Activated CD8-positive, alpha-beta T cell treated with anti-CD3 and anti-CD28 coated beads, Interleukin-2, amount 10 ng/mL, durations not matched to agents 7 days and 5 days (primary cell): ENCODE results near the gene IQSEC2. TPM values are rescaled to one million over a fixed set of nuclear protein-coding genes. Genes with fewer than 3 reads are reported as not detected.
A peak's percentile ranks its signal among the peaks of the same experiment; 100 is the strongest.

Source experiments
- ATAC-seq: fragments of 150-1000 bp; cut with Tn5 transposase; one replicate; pipeline ENCODE4 v1.10.0; 2021; ENCODE audit warnings: moderate library complexity
- CTCF ChIA-PET: fragments of 350-600 bp; sonication (Branson Sonifier 250); formaldehyde crosslinking; loops from one replicate; lab custom pipeline; 2021; ENCODE audit warnings: antibody characterized with exemption; lab: Charles Lee
- POLR2A ChIA-PET: fragments of 350-600 bp; sonication (Branson Sonifier 250); formaldehyde crosslinking; loops from one replicate; lab custom pipeline; 2021; ENCODE audit warnings: antibody characterized with exemption; lab: Charles Lee
- DNase-seq: peaks from one replicate; pipeline ENCODE4 v3.0.0-alpha.2; 2020
- H3K27ac Mint-ChIP-seq: one replicate; pipeline ENCODE4 v1.8.0; 2021; ENCODE audit warnings: mild to moderate bottlenecking, mixed read lengths
- H3K27me3 Mint-ChIP-seq: one replicate; pipeline ENCODE4 v1.8.0; 2021; ENCODE audit warnings: low read depth, mixed read lengths
- H3K36me3 Mint-ChIP-seq: one replicate; pipeline ENCODE4 v1.8.0; 2021; ENCODE audit warnings: low read depth, mixed read lengths
- H3K4me1 Mint-ChIP-seq: one replicate; pipeline ENCODE4 v1.8.0; 2021; ENCODE audit warnings: low read depth, mixed read lengths
- H3K4me3 Mint-ChIP-seq: one replicate; pipeline ENCODE4 v1.8.0; 2021; ENCODE audit warnings: mild to moderate bottlenecking, mixed read lengths
- H3K9me3 Mint-ChIP-seq: one replicate; pipeline ENCODE4 v1.8.0; 2022; ENCODE audit warnings: mixed read lengths; ENCODE audit not compliant: insufficient read depth
- total RNA-seq, 2 experiments: library from RNA; stranded (reverse); gene quantifications; one replicate each; pipeline ENCODE4 v1.2.3, GENCODE V29; 2021

The IQSEC2 gene
- total RNA-seq, 2 experiments from 2014 or later, result not detected

GRCh38 chrX:53281963-53282695 is 745 bp upstream of the IQSEC2 start:
- no peaks in the 10 kb centered on the region for H3K9me3 Mint-ChIP-seq
- POLR2A ChIA-PET, result no interaction called here
- CTCF ChIA-PET, result interaction anchor here (1.5 to 2.8 kb wide), 2 partner anchors 165 to 200 kb away, joined by 3 to 11 read pairs; no protein-coding TSS in a partner anchor
- no peaks in the 10 kb centered on the region for H3K36me3 Mint-ChIP-seq
- ATAC-seq, result no peak
- H3K27ac Mint-ChIP-seq, result no peak overlapping the region
- no peaks in the 10 kb centered on the region for H3K27me3 Mint-ChIP-seq
- DNase-seq, result no peak
- H3K4me1 Mint-ChIP-seq, result peaks cover 25% of the 10 kb centered on the region
- H3K4me3 Mint-ChIP-seq, result no peak overlapping the region

DNA sequence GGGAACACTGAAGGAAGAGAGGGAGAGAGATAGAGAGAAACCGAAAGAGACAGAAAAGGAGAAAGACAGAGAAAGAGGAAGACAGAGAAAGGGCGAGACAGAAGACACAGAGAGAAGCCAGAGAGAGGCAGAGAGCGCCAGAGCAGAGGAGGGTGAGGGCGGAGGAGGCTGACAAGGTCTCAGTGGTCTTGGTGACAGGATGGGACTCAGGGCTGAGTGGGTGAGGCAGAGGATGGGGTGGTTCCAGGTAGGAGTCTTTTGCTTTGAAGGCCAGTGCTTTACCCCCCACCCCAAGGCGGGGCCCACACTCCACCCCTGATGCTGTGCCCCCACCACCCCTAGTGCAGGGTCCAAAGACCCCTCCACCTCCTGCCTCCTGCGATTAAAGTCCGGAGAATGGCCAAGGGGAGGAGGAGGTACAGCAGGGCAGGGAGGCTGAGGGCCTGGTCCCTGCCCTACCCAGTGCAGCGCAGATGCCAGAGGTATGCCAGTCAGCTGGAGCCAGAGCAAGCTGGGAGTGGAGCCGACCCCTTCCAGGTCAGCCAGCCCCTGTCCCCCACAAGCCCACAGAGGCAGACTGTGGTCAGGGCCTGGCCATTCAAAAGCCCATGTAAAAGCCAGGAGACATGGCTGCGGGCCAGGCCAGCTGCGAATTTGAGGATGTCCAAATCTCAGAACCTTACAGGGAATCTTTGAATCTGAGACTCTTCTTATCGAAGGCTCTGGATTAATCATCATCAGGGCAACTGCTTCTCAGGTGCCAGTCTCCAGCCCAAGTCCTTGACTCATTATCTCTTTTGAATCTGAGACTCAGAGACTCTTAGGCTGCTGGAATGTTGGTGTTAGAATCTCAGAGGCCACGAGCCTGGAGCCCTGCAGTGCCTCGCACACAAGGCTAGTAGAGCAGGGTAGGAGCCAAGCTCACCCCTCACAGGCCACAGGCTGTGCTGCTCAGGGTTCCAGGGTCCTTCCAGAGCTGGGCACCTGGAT is 758 bp downstream of the IQSEC2 start:
- Mint-ChIP-seq H3K27me3 (no peaks in the 10 kb centered on the region), H3K9me3 (no peaks in the 10 kb centered on the region), H3K27ac (peak overlapping the region; percentile 53), H3K4me1 (peaks cover 18% of the 10 kb centered on the region), H3K36me3 (no peaks in the 10 kb centered on the region), H3K4me3 (no peak overlapping the region)
- DNase-seq (no peak), ATAC-seq (no peak)
- POLR2A ChIA-PET, result no interaction called here
- CTCF ChIA-PET, result no interaction called here

GRCh38 chrX:53279296-53280237 is 1.8 kb downstream of the IQSEC2 start:
- no peak for ATAC-seq
- POLR2A ChIA-PET, result no interaction called here
- Mint-ChIP-seq H3K9me3 (no peaks in the 10 kb centered on the region), H3K4me1 (peaks cover 8% of the 10 kb centered on the region), H3K27ac (peak overlapping the region; percentile 53), H3K36me3 (no peaks in the 10 kb centered on the region), H3K27me3 (peaks cover 2% of the 10 kb centered on the region), H3K4me3 (peak overlapping the region; percentile 31)
- CTCF ChIA-PET, result no interaction called here
- DNase-seq, result peak; percentile 32

DNA sequence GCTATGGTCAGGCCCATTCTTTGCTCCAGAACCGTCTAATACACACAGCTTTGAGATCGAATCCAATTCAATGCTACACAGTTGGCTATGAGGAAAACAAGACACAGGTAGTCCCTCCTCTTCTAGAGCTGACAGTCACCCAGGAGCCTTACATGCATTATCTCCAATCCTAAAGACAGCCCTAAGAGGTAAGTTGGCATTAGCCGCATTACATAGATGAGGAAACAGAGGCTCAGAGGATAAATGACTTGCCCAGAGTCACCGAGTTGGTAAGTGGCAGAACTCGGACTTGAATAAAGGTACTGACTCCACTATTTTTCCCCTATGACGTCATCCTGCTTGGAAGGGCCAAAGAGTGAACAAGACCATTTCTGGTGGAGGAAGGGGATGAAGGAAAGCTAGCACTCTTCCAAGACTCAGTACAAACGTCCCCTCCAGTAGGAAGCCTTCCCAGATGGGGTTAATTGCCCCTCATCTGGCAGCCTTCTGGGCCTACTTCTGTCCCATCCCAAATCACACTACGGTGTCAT is 8.5 kb downstream of the IQSEC2 start:
- no peaks in the 10 kb centered on the region for H3K4me1 Mint-ChIP-seq
- H3K27me3 Mint-ChIP-seq, result peaks cover 2% of the 10 kb centered on the region
- H3K36me3 Mint-ChIP-seq, result no peaks in the 10 kb centered on the region
- DNase-seq (no peak), ATAC-seq (no peak)
- ChIA-PET CTCF (no interaction called here), POLR2A (interaction anchor here (0.7 kb wide), 1 partner anchor 269 kb away, joined by 3 read pairs; no protein-coding TSS in a partner anchor)
- H3K9me3 Mint-ChIP-seq, result no peaks in the 10 kb centered on the region
- H3K27ac Mint-ChIP-seq, result no peak overlapping the region
- no peak overlapping the region for H3K4me3 Mint-ChIP-seq

GRCh38 chrX:53269536-53270107 is 11.8 kb downstream of the IQSEC2 start:
- POLR2A ChIA-PET, result no interaction called here
- no peaks in the 10 kb centered on the region for H3K9me3 Mint-ChIP-seq
- H3K27me3 Mint-ChIP-seq, result peaks cover 7% of the 10 kb centered on the region
- ATAC-seq (no peak), DNase-seq (no peak)
- no peak overlapping the region for H3K4me3 Mint-ChIP-seq
- H3K36me3 Mint-ChIP-seq, result no peaks in the 10 kb centered on the region
- H3K27ac Mint-ChIP-seq, result no peak overlapping the region
- CTCF ChIA-PET, result no interaction called here
- H3K4me1 Mint-ChIP-seq, result peaks cover 1% of the 10 kb centered on the region

DNA sequence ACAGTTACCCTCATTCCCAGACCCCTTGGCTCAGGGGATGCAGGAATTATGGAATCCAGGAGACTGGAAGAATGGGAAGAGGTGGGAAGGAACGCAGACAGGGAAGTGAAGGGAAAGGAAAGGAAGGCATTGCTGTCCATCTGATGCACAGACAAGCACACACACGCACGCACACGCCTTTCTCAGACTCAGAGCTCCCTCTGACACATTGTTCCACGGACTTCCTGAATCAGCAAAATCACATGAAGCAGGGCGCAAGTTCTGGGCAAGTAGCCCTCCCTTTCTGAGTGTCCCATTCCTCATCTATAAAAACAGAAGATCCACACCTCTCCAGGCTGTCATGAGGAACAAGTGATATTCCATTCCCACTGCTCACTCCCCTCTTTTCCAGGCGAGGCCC is 13.2 kb downstream of the IQSEC2 start:
- no peaks in the 10 kb centered on the region for H3K36me3 Mint-ChIP-seq
- POLR2A ChIA-PET, result no interaction called here
- H3K4me1 Mint-ChIP-seq, result peaks cover 16% of the 10 kb centered on the region
- no peaks in the 10 kb centered on the region for H3K9me3 Mint-ChIP-seq
- no peak overlapping the region for H3K4me3 Mint-ChIP-seq
- H3K27me3 Mint-ChIP-seq, result peaks cover 9% of the 10 kb centered on the region
- DNase-seq (no peak), ATAC-seq (no peak)
- CTCF ChIA-PET, result no interaction called here
- H3K27ac Mint-ChIP-seq, result no peak overlapping the region

- Mint-ChIP-seq H3K27me3 (peaks cover 9% of the 10 kb centered on the region), H3K36me3 (no peaks in the 10 kb centered on the region), H3K9me3 (no peaks in the 10 kb centered on the region), H3K4me1 (peaks cover 28% of the 10 kb centered on the region), H3K4me3 (no peak overlapping the region), H3K27ac (no peak overlapping the region)
- DNase-seq (no peak), ATAC-seq (no peak)
- ChIA-PET POLR2A (no interaction called here), CTCF (no interaction called here)
Measured at GRCh38 chrX:53266914-53267313, 14.5 kb downstream of the IQSEC2 start.

GRCh38 chrX:53265771-53266574 is 15.4 kb downstream of the IQSEC2 start:
- no peaks in the 10 kb centered on the region for H3K36me3 Mint-ChIP-seq
- ATAC-seq, result no peak
- no peaks in the 10 kb centered on the region for H3K9me3 Mint-ChIP-seq
- H3K4me1 Mint-ChIP-seq, result peaks cover 36% of the 10 kb centered on the region
- ChIA-PET POLR2A (no interaction called here), CTCF (no interaction called here)
- H3K27me3 Mint-ChIP-seq, result peaks cover 9% of the 10 kb centered on the region
- H3K4me3 Mint-ChIP-seq, result no peak overlapping the region
- H3K27ac Mint-ChIP-seq, result no peak overlapping the region
- DNase-seq, result no peak

DNA sequence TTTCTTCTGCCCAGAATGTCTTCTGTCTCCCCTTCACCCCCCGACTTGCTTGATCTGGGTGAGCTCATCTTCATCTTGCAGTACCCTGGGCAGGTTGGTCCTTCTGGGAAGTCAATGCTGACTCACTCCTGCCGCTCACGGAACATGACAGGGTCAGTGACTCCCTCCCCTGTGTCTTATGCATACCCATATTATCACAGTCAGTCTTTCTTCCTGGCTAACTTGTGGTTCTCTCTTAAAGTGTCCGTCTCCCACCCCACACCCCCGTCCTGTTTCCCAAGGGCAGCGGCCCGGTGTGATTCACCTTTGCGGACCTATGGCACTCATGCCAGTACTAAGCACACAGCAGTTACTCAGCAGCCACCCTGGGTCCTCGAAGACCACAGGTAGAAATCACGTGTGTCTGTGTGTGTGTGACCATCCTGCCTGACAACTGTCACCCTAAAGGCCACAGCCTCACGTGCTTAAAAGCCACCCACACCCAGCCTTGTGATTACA is 17.7 kb downstream of the IQSEC2 start:
- DNase-seq (peak; percentile 40), ATAC-seq (peak; percentile 40)
- H3K4me3 Mint-ChIP-seq, result no peak overlapping the region
- ChIA-PET POLR2A (interaction anchor here (1.0 to 1.2 kb wide), 2 partner anchors 16 to 38 kb away, joined by 3 to 4 read pairs; partner anchors contain the start of gene KDM5C), CTCF (no interaction called here)
- H3K36me3 Mint-ChIP-seq, result no peaks in the 10 kb centered on the region
- H3K27ac Mint-ChIP-seq, result peak overlapping the region; percentile 58
- peaks cover 13% of the 10 kb centered on the region for H3K27me3 Mint-ChIP-seq
- no peaks in the 10 kb centered on the region for H3K9me3 Mint-ChIP-seq
- H3K4me1 Mint-ChIP-seq, result peaks cover 36% of the 10 kb centered on the region

GRCh38 chrX:53262918-53263394 is 18.4 kb downstream of the IQSEC2 start:
- peak; percentile 40 for DNase-seq
- peak overlapping the region; percentile 10 for H3K27ac Mint-ChIP-seq
- H3K9me3 Mint-ChIP-seq, result no peaks in the 10 kb centered on the region
- peak; percentile 69 for ATAC-seq
- peaks cover 13% of the 10 kb centered on the region for H3K27me3 Mint-ChIP-seq
- H3K36me3 Mint-ChIP-seq, result no peaks in the 10 kb centered on the region
- POLR2A ChIA-PET, result interaction anchor here (1.0 to 1.2 kb wide), 2 partner anchors 16 to 38 kb away, joined by 3 to 4 read pairs; partner anchors contain the start of gene KDM5C
- CTCF ChIA-PET, result interaction anchor here (1.0 to 1.3 kb wide), 2 partner anchors 22 to 219 kb away, joined by 3 to 4 read pairs; no protein-coding TSS in a partner anchor
- peaks cover 36% of the 10 kb centered on the region for H3K4me1 Mint-ChIP-seq
- no peak overlapping the region for H3K4me3 Mint-ChIP-seq
